SK-N-SH (cell line): Measurements from ENCODE around the gene HECTD4.

ENCODE experiments used
- EP300 ChIP-seq, 2 experiments: IDR thresholded peaks; 2 replicates each; pipeline versions ENCODE4 v1.4.0 to v1.6.1; 2012; ENCODE audit warnings: borderline replicate concordance in 1 of 2, low read depth in 1 of 2, low read length in 1 of 2
- GATA2 ChIP-seq: sonication (generic); formaldehyde crosslinking; IDR thresholded peaks from 2 replicates; pipeline ENCODE4 v1.5.0; 2020; ENCODE audit warnings: mild to moderate bottlenecking, missing genetic modification reagents
- MXI1 ChIP-seq: IDR thresholded peaks from 2 replicates; pipeline ENCODE4 v1.6.1; 2012; ENCODE audit warnings: mild to moderate bottlenecking, low read depth, low read length, improper control_type of control experiment
- RCOR1 ChIP-seq: fragments of 150-350 bp; IDR thresholded peaks from 2 replicates; pipeline ENCODE4 v1.6.1; 2017; ENCODE audit warnings: antibody characterized with exemption, low read length
- SMC3 ChIP-seq: IDR thresholded peaks from 2 replicates; pipeline ENCODE4 v1.6.1; 2012; ENCODE audit warnings: low read depth, low read length, improper control_type of control experiment
- TF ChIP-seq, protein P1 (sequence below): fragments of 200-600 bp; sonication (generic); IDR thresholded peaks from 2 replicates; pipeline ENCODE4 v1.6.1; 2017; ENCODE audit warnings: antibody characterized with exemption, mild to moderate bottlenecking, moderate library complexity
- TF ChIP-seq, protein P2 (sequence below): IDR thresholded peaks from 2 replicates; pipeline ENCODE4 v1.4.0; 2012; ENCODE audit warnings: low read depth, borderline replicate concordance
- TF ChIP-seq, protein P3 (sequence below): IDR thresholded peaks from 2 replicates; pipeline ENCODE4 v1.6.1; 2012; ENCODE audit warnings: mild to moderate bottlenecking, low read depth, low read length, moderate library complexity
- TF ChIP-seq, protein P4 (sequence below): IDR thresholded peaks from 2 replicates; pipeline ENCODE4 v1.4.0; 2012; ENCODE audit warnings: low read depth

DNA sequence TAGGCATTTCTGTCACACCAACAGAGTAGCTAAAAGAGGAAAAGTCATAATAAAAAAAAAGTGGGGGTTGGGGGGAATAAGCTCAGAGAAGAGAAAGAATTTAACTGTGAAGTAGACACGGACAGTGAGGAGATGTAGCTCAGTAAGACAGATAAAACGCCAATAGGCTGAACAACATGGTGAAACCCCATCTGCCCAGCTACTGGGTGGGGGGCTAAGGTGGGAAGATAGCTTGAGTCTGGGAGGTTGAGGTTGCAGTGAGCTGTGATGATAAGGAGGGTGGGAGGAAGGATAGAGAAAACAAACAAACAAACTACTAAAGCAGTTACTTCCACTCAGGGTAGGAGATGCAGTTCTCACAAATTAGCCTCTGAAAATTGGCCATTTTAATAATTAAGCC, 25.0 kb downstream of the HECTD4 start:
- no peak for TF ChIP-seq EP300 (IDR thresholded peaks at IDR 0.05; ENCODE audit: borderline replicate concordance in 1 of 2, low read depth in 1 of 2, low read length in 1 of 2)
- TF ChIP-seq, protein P1, sequence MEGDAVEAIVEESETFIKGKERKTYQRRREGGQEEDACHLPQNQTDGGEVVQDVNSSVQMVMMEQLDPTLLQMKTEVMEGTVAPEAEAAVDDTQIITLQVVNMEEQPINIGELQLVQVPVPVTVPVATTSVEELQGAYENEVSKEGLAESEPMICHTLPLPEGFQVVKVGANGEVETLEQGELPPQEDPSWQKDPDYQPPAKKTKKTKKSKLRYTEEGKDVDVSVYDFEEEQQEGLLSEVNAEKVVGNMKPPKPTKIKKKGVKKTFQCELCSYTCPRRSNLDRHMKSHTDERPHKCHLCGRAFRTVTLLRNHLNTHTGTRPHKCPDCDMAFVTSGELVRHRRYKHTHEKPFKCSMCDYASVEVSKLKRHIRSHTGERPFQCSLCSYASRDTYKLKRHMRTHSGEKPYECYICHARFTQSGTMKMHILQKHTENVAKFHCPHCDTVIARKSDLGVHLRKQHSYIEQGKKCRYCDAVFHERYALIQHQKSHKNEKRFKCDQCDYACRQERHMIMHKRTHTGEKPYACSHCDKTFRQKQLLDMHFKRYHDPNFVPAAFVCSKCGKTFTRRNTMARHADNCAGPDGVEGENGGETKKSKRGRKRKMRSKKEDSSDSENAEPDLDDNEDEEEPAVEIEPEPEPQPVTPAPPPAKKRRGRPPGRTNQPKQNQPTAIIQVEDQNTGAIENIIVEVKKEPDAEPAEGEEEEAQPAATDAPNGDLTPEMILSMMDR = no peak
- no peak for TF ChIP-seq SMC3
- TF ChIP-seq, protein P2, sequence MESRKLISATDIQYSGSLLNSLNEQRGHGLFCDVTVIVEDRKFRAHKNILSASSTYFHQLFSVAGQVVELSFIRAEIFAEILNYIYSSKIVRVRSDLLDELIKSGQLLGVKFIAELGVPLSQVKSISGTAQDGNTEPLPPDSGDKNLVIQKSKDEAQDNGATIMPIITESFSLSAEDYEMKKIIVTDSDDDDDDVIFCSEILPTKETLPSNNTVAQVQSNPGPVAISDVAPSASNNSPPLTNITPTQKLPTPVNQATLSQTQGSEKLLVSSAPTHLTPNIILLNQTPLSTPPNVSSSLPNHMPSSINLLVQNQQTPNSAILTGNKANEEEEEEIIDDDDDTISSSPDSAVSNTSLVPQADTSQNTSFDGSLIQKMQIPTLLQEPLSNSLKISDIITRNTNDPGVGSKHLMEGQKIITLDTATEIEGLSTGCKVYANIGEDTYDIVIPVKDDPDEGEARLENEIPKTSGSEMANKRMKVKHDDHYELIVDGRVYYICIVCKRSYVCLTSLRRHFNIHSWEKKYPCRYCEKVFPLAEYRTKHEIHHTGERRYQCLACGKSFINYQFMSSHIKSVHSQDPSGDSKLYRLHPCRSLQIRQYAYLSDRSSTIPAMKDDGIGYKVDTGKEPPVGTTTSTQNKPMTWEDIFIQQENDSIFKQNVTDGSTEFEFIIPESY = no peak
- TF ChIP-seq GATA2 (CRISPR knock-in tag) = no peak
- TF ChIP-seq, protein P3, sequence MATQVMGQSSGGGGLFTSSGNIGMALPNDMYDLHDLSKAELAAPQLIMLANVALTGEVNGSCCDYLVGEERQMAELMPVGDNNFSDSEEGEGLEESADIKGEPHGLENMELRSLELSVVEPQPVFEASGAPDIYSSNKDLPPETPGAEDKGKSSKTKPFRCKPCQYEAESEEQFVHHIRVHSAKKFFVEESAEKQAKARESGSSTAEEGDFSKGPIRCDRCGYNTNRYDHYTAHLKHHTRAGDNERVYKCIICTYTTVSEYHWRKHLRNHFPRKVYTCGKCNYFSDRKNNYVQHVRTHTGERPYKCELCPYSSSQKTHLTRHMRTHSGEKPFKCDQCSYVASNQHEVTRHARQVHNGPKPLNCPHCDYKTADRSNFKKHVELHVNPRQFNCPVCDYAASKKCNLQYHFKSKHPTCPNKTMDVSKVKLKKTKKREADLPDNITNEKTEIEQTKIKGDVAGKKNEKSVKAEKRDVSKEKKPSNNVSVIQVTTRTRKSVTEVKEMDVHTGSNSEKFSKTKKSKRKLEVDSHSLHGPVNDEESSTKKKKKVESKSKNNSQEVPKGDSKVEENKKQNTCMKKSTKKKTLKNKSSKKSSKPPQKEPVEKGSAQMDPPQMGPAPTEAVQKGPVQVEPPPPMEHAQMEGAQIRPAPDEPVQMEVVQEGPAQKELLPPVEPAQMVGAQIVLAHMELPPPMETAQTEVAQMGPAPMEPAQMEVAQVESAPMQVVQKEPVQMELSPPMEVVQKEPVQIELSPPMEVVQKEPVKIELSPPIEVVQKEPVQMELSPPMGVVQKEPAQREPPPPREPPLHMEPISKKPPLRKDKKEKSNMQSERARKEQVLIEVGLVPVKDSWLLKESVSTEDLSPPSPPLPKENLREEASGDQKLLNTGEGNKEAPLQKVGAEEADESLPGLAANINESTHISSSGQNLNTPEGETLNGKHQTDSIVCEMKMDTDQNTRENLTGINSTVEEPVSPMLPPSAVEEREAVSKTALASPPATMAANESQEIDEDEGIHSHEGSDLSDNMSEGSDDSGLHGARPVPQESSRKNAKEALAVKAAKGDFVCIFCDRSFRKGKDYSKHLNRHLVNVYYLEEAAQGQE = no peak
- TF ChIP-seq RCOR1 = no peak
- no peak for TF ChIP-seq MXI1
- TF ChIP-seq, protein P4, sequence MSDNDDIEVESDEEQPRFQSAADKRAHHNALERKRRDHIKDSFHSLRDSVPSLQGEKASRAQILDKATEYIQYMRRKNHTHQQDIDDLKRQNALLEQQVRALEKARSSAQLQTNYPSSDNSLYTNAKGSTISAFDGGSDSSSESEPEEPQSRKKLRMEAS = no peak
